ENCODE data around the gene VSTM4.

The VSTM4 gene

DNA sequence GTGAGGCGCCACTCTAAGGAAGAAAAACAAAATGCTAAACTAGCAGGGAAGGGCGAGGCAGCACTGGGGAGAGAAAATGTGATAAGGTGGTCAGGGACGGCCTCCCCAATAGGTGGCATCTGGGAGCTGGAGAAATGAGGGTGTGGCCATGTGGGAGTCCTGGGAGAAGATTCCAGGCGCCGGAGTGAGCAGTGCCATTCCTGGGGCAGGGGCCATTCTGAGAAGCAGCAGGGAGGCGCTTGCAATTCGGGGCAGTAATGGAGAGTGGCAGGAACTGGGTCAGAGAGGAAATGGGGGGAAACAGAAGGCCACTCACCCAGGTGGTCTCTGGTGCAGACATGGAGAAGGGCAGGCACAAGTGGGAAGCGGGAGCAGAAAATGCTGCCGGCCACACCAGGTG is 113.9 kb downstream of the VSTM4 start:
- DNase-seq, result no peak

DNA sequence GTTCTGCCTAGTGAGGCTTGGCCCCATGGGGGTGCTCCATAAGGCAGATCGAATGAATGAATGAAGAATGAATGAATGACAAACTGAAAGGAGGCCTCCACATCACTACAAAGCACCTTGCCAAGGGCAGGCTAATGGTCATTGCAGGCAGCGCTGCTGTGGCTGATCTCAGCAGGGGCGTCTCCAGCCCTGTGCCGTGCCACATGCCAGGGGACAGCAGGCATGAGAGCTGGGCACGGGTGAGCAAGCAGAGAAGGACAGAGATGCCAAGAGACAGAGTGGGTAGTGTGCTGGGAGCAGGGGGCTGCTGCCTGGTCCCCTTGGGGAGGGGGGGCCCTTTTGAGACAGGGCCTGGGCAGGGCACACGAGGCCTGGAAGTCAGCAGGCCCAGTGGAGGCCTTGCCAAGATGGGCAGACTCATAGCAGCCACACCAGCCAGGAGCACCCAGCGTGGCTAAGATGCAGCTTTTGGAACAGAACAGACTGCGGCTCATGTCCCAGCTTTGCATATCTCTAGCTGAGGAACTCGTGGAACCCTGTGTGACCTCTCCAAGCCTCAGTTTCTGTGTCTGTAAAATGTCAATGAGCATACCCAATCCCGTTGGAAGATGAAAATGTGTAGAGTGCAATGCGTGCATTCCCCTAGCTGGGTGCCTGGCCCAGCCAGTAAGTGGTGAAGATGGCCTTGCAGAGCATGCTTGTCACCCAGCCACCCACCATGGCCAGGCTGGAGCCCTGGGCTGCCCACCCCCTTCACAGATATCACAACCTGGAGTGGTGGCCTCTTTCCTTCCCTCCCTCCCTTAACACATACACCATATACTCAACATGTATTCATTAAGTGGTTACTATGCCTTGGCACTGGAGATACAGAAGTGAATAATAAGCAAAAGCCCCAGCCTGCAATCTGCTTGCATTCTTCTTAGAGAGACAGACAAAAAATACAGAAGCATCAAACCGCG is 114.6 kb downstream of the VSTM4 start:
- no peak for DNase-seq

DNA sequence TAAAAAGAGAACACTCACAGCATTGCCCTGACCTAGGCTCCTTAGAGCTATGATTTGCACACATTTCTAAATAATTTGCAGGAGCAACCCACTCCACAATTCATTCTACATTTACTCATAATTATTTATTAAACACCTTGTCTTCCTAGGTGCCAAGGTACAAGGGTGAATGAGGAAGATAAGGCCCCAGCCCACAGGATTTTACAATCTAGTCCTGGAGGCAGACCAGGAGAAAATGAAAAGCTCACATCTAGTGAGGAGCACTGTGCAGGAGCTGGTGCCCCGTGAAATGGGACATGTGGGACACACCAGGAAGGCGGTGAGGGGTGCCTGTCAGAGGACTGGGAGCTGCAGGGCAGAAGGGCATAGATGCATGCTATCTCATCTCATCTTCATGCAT is 116.0 kb downstream of the VSTM4 start:
- no peak for DNase-seq

DNA sequence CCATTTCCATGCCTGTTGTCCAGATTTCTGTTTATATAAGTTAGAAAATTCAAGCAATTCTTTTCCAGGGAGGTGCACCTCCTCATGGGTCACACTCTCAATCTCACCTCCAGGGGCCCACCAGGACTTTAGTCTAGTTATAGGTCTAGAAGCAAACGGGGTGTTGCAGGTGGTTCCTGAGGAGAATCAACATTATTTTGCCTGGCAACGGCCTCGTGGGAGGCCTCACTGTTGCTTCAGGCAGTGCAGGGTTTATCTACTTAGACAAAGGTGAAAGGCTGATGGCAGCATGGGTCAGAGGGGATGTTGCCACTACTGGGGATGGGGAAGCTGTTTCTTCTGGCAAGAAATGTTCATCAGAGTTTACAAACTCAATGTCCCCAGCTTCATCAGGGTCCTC is 119.0 kb downstream of the VSTM4 start:
- no peak for DNase-seq

DNA sequence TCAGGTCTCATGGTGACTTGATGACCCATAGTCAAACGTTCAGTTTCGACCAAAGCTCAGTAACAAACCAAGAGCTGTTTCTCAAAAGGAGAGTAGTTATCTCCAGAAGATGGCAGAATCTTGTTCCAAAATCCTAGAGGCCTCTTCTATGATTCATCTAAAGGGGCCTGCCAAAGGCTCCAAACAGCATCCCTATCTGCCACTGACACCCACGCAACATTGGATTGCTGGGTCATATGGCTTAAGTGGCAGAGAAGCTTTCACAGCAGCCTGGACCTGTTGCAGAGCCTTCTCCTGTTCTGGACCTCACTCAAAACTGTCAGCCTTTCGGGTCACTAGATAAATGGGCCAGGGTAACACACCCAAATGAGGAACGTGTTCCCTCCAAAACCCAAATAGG is 121.7 kb downstream of the VSTM4 start:
- no peak for DNase-seq

DNA sequence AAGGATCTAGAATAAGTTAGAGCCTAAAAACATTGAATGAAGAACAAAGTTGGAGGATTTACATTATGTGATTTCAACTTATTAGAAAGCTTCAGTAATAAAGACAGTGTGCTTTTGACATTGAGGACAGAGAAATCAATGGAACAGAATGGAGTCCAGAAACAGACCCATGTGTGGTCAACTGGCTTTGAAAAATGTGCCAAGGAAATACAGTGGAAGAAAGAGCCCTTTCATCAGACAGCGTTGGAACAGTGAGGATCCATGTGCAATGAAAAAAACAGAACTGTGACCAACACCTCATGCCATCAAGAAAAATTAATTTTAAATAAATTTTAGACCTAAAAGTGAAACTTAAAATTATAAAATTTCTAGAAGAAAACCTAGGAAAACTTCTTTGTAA is 125.1 kb downstream of the VSTM4 start:
- DNase-seq, result no peak

DNA sequence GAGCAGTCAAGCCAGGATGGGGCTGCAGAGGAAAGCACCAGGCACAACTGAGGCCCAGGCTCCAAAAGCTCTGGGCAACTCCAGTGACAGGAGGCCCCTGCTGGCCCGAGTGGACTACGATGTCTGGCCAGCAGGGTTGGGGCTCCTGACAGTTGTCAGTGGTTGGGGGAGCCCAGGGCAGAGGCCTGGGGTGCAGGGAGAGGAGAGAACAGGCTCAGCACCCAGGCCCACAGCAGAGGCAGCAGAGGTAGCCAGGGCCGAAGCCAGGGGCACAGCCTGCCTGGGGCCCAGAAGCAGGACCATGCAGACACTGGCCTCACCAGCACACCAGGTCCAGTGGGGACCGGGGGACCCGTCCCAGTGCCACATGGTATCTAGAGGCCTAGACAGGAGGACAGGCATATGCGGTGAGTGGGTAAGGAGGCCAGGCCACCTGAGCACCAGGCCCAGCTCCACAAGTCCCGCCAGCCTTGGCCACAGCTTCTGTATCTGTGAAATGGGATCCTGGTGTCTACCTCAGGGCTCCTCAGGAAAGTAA is 129.6 kb downstream of the VSTM4 start:
- DNase-seq, result no peak

DNA sequence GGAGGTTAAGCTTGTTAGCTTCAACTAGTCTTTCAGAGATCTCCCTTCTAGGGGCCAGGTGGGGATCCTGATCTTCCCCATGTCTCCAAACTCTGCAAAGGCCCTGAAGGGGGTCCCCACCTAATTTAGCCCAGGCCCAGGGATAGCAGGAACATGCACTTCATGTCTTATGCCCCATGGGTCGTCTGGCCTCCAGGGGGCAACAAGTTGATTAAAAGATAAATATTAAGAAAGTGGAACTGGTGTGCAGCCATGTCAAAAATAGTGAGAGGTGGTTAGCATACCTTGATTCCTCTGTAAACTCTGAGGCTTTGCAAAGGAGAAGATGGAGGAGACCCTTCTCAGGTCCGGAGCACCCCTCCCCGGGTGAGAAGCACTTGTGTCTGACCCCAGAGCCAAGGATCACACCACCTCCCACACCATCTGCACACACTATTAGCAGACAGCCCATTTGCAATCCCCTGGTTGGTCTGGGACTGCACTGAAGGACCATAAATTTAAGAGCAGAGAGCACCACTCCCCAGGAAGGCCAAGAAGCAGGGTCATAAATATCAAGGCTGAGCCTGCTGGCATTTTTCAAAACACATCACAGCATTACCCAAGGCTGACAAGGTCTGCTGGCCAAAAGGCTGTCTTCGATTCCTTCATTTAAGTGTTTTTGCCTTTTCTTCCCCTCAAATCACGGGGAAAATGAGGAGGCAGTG is 131.5 kb downstream of the VSTM4 start:
- DNase-seq, result no peak

DNA sequence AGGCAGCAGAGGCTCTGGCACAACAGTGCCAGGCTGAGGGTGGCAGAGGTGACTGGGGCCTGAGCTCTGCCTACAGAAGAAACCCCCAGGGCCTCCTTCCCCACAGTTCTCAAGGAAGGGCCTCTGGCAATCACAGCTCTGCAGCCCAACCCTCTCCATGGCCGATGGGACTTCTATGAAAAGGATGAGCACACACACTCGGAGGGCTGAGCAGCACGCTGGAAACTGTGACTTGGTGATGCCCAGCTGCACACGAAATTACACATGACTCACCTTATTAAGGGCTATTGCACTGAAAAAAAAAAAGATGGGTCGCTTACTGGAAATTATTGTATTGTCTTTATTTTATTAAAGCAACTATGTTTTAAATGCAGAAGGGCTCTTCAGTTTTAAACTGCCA is 132.7 kb downstream of the VSTM4 start:
- no peak for DNase-seq

DNA sequence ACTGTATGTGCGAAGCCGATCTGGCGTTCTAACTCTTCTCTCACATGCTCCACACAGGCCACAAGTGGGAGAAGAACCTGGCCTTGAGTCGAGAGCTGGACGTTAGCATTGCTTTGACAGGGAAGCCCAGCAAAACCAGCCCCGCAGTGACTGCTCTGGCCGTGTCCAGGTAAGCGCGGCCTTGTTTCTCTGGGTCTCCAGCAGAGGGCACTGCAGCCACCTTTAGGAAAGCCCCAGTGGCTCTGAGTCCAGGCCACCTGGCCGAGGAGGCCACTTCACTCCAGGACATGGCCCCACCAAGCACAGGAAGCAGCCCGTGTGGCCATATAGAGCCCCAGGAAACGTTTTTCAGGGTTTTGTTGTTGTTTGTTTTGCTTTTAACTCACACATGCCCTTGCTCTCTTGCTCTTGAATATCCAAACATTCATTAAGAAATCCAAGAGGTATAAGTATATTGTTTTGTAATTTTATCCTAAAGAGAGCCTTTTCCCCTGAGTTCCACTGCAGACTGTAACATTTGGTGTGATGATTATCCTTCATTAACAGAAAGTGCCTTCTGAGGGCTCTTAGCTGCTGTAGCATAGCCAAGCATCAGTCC is 133.9 kb downstream of the VSTM4 start:
- DNase-seq, result no peak

DNA sequence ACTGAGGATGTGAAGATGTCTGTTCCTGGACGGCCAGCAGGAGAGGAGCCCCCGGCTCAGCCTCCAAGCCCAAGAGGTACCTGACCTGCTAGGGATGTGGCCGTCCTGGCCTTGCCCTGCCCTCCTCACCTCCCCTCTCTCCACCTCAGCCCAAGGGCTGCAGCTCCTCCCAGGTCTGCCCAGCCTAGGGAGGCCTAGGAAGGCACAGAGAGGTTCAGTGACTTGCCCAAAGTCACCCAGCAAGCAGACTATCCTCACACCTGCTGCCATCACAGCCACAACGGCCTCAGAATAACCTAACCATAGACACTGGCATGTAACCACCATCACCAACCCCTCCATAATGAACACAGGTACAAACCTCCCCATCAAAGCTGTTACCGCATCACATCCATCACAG is 137.0 kb downstream of the VSTM4 start:
- no peak for DNase-seq

DNA sequence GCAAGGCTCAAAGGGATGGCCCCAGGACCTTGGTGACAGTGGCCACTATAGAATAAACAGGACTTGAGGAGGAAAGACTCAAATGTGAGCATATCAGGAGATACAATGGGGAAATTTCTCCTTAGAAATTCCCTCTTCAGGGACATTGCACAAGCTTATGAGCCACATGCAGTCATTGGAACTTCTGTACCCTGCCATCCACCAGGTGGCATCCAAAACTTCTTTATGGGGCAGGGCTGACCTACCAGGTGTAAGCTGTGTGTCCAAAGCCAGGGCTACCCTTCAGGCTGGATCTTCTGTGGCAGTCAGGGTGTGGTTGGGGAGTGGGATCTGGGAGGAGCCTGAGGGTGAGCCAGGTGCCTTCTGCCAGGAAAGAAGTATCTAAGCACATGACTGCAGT is 139.1 kb downstream of the VSTM4 start:
- no peak for DNase-seq

DNA sequence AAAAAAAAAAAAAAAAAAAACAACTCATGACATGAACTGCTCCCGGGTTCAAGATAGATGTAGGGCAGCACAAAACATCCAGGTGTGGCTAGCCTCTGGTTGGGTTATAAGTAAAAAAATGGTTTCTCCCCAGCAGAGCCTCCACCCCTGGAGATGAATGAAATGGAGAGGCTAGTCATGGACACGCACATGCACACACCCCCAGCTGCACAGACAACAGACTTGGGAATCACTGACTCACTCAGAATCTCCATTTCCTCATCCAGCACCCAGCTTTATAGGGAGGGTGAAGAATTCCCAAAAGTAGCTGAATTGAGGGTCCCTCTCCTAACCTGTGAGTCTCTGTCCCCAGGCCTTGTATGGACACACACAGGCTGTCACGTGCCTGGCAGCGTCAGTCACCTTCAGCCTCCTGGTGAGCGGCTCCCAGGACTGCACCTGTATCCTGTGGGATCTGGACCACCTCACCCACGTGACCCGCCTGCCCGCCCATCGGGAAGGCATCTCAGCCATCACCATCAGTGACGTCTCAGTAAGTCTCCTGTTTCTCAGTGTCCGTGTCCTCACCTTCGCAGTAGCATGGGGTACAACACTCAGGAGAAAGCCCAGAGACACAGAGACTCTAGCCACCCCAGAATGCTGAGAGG is 140.7 kb downstream of the VSTM4 start:
- DNase-seq, result no peak

DNA sequence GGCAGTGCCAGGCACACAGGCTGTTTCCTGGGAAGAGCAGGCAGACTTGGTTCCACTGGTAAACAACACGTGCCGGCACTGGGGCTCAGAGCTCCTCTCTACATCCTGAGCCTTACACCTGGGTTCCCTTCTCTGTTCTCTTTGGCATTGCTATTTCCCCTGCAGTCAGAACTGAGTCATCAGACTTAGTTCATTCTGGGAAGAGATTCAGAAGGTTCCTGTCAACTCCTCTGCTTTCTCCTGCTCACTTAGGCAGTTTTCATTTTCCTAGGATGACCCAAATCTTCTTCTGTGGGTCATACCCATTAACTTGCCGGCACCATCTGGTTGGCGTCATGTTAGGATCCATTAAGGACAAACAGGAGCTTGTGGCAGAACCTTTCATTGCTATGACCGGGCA is 142.3 kb downstream of the VSTM4 start:
- no peak for DNase-seq

DNA sequence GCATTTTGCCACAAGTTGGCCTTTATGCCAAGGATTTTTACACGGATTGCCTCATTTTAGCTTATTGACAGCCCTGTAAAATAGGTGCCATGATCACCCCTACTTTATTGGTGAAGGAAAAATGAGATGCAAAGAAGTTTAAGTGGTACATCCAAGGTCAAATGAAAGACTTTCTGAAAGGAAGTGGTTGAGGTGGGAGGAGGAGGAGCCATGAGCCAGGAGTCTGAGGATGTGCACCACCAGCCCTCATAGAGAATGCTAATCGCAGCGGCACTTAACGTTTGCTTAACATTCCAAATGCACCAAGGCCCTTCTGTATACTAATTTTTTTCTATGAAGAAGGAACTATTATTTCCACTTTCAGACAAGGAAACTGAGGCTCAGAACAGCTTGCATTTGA is 144.7 kb downstream of the VSTM4 start:
- DNase-seq, result no peak

DNA sequence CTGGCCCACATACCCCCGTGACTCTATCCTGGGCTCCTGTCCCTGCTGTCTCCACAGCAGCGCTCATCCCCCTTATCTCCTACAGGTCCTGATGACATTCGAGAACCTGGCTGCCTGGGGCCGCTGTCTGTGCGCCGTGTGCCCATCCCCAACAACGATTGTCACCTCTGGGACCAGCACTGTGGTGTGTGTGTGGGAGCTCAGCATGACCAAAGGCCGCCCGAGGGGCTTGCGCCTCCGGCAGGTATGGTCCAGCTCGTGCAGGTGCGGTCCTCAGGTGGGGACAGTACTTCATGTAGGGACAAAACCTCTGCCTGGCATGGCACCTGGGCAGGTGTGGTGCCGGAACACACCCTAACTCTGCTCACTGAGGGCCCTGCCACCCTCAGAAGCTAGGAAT is 145.3 kb downstream of the VSTM4 start:
- DNase-seq, result no peak

DNA sequence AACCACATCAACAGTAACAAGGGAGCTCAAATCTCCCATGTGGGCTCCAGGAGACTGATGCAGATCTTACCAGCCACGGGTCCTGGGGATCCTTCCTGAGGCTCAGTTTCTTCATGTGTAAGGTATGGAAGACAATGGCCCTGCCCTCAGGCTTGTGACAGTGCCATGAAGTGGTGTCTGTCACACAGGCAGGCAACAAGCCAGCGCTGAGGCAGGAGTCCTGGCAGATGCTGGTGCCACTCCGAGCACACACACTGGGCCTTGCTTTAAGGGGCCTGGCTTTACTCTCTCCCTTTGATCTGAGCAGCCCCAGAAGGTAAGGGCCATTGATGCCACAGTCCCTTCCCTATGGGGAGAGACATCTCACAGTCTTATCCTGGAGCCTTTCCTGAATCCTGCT is 147.3 kb downstream of the VSTM4 start:
- no peak for DNase-seq

DNA sequence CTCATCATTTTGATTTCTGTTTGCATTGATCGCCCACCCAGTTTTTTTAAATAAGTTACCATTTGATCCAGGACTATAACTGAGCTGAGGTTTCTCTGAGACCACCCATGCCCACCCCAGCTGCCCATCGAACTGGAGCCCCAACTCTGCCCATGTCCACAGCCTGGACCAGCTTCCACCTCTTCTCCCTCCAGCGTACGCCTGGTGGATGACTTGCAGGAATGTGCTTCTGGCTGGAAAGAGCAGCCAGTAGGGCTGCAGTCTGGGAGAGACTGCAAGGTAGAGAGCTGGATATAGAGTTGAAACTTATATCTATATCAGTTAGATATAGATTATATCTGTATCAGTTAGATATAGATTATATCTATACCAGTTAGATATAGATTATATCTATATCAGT is 149.9 kb downstream of the VSTM4 start:
- DNase-seq, result no peak
